PC-9 (cell line): ENCODE measurements around the gene FLYWCH1. TPM values are rescaled to one million over a fixed set of nuclear protein-coding genes. Genes with fewer than 3 reads are reported as not detected.

Source experiments
- Bru-seq: library from RNA; stranded (reverse); fragments of 400-500 nt; gene quantifications from one replicate; lab custom pipeline; 2021; lab: Mats Ljungman, UMichigan
- BruChase-seq, 2 experiments: library from RNA; stranded (reverse); fragments of 400-500 nt; gene quantifications; one replicate each; lab custom pipeline; 2021; lab: Mats Ljungman, UMichigan
- BruUV-seq: library from RNA; stranded (reverse); fragments of 400-500 nt; replicated peaks from 2 replicates; lab custom pipeline; 2021; lab: Mats Ljungman, UMichigan
- CTCF ChIA-PET: fragments of 300-600 bp; sonication (Branson Sonifier 250); formaldehyde crosslinking; loops from one replicate; lab custom pipeline; 2022; ENCODE audit warnings: antibody characterized with exemption; lab: Charles Lee
- POLR2A ChIA-PET: fragments of 300-600 bp; sonication (Branson Sonifier 250); formaldehyde crosslinking; loops from one replicate; lab custom pipeline; 2022; ENCODE audit warnings: antibody characterized with exemption; ENCODE audit not compliant: unreplicated experiment; lab: Charles Lee
- DNase-seq, 2 experiments: peaks; one replicate each; pipeline versions ENCODE4 v3.0.0 to v3.0.0-alpha.2; 2015 to 2022; ENCODE audit warnings: mixed read lengths in 1 of 2
- H2AFZ ChIP-seq: fragments of 200-600 bp; sonication (generic); 2 replicates; pipeline ENCODE4 v1.8.1; 2017; ENCODE audit warnings: antibody characterized with exemption
- H3F3A ChIP-seq: fragments of 200-600 bp; sonication (generic); 2 replicates; pipeline ENCODE4 v1.8.1; 2017; ENCODE audit warnings: antibody characterized with exemption, mild to moderate bottlenecking, low read depth; ENCODE audit not compliant: insufficient read depth
- H3K27ac ChIP-seq: fragments of 200-600 bp; sonication (generic); 2 replicates; pipeline ENCODE4 v1.6.1; 2016; ENCODE audit warnings: mixed run types
- H3K27me3 ChIP-seq: fragments of 200-600 bp; sonication (generic); 2 replicates; pipeline ENCODE4 v1.6.1; 2016; ENCODE audit warnings: low read depth, mixed run types; ENCODE audit not compliant: insufficient read depth
- H3K36me3 ChIP-seq: fragments of 200-600 bp; sonication (generic); 2 replicates; pipeline ENCODE4 v1.6.1; 2016; ENCODE audit warnings: low read depth, mixed run types
- H3K4me1 ChIP-seq: fragments of 200-600 bp; sonication (generic); replicated peaks from 2 replicates; pipeline ENCODE4 v1.6.1; 2016; ENCODE audit warnings: mixed run types; ENCODE audit not compliant: insufficient read depth
- H3K4me2 ChIP-seq: fragments of 200-600 bp; sonication (generic); 2 replicates; pipeline ENCODE4 v1.6.1; 2017; ENCODE audit warnings: mixed run types
- H3K4me3 ChIP-seq: fragments of 200-600 bp; sonication (generic); 2 replicates; pipeline ENCODE4 v1.6.1; 2016; ENCODE audit warnings: mixed run types
- H3K79me2 ChIP-seq: fragments of 200-600 bp; sonication (generic); 2 replicates; pipeline ENCODE4 v1.6.1; 2017; ENCODE audit warnings: low read depth, mixed run types
- H3K9me2 ChIP-seq: fragments of 200-600 bp; sonication (generic); 2 replicates; pipeline ENCODE4 v1.8.1; 2017; ENCODE audit warnings: mild to moderate bottlenecking; ENCODE audit not compliant: insufficient read depth
- H3K9me3 ChIP-seq: fragments of 200-600 bp; sonication (generic); 2 replicates; pipeline ENCODE4 v1.8.1; 2016; ENCODE audit warnings: low read depth; ENCODE audit not compliant: insufficient read depth
- H4K20me1 ChIP-seq: fragments of 200-600 bp; sonication (generic); 2 replicates; pipeline ENCODE4 v1.8.1; 2017; ENCODE audit not compliant: insufficient read depth
- EZH2 ChIP-seq: fragments of 200-600 bp; sonication (generic); IDR thresholded peaks from 2 replicates; pipeline ENCODE4 v1.8.0; 2017; ENCODE audit warnings: antibody characterized with exemption, low read depth
- intact Hi-C: fragments of 100-400 bp; cut with micrococcal nuclease; formaldehyde crosslinking; loops from one replicate; pipeline ENCODE4 v1.10.0; 2022; ENCODE audit not compliant: unreplicated experiment
- long read RNA-seq: library from polyadenylated mRNA; stranded (forward); transcript quantifications from one replicate; pipeline ENCODE4 v2.0.0, GENCODE V29; 2022
- total RNA-seq: library from RNA; stranded (reverse); gene quantifications from 2 replicates; pipeline ENCODE4 v1.2.3, GENCODE V29; 2021
- TF ChIP-seq, protein P1 (sequence below): fragments of 200-600 bp; sonication (generic); conservative IDR thresholded peaks from 2 replicates; pipeline ENCODE4 v1.6.1; 2017; ENCODE audit warnings: mixed run types, antibody characterized with exemption, mild to moderate bottlenecking, moderate library complexity

The FLYWCH1 gene, protein sequence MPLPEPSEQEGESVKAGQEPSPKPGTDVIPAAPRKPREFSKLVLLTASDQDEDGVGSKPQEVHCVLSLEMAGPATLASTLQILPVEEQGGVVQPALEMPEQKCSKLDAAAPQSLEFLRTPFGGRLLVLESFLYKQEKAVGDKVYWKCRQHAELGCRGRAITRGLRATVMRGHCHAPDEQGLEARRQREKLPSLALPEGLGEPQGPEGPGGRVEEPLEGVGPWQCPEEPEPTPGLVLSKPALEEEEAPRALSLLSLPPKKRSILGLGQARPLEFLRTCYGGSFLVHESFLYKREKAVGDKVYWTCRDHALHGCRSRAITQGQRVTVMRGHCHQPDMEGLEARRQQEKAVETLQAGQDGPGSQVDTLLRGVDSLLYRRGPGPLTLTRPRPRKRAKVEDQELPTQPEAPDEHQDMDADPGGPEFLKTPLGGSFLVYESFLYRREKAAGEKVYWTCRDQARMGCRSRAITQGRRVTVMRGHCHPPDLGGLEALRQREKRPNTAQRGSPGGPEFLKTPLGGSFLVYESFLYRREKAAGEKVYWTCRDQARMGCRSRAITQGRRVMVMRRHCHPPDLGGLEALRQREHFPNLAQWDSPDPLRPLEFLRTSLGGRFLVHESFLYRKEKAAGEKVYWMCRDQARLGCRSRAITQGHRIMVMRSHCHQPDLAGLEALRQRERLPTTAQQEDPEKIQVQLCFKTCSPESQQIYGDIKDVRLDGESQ
- total RNA-seq = 79.9 and 84.8 TPM in 2 replicates
- percentile 58 among the genes with signal in this experiment for Bru-seq, nascent RNA
- BruChase-seq, experiment 1, labeled RNA remaining after a 2-hour chase = percentile 58 among the genes with signal in this experiment
- BruChase-seq, experiment 2, labeled RNA remaining after a 6-hour chase = percentile 71 among the genes with signal in this experiment
- long read RNA-seq, full-length matches to known transcripts = 37 of 68 reads
- long read RNA-seq, partial matches to known transcripts = 11 of 68 reads
- long read RNA-seq, other reads (novel, unspliced or antisense) = 20 of 68 reads

DNA sequence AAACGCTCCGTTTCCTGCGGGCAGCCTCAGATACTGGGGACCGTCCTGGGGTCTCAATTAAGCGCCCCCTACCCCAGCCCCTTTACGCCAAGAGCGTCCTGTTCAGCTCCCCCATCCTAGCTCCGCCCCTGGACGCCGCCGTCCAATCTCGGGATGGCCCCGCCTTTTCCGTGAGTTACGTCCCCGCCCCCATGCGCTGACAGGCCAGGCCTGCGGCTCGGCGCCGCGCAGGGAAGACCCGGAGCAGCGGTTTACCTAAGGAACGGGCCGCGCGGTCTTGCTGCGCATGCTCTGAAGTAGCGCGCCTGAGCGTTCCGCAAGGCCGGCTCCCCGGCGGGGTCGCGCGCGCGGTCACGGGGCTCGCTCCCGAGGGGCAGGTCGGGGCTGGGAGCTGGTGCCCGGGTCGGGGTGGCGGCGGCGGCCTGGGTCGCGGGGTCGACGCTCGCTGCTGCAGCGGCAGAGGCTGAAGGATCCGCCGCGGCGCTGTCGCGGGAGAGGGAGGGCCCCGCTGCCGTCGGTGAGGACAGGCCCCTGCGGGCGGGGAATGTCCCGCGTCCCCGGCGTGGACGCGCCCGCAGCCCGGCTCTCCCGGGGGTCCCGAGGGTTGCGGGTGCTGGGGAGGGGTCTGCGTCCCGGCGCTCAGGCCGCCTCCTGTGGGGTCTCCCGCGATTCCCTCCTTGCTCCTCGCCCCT is at the start of gene FLYWCH1:
Gene FLYWCH1 (plus strand): TSS at position 294 of the 692 bp plus-strand sequence. CDS start 17,755 bp downstream, outside the sequence.
- Histone ChIP-seq H3K9me2 (no peaks in the 10 kb centered on the region), H3K4me1 (peaks cover 41% of the 10 kb centered on the region), H3K27ac (no peak within 1 kb of the TSS), H4K20me1 (no peaks in the 10 kb centered on the region; the same call in 1 of the 2 replicates), H3K27me3 (no peaks in the 10 kb centered on the region), H3K4me3 (peak within 1 kb of the TSS; percentile 83), H3F3A (peaks cover 39% of the 10 kb centered on the region; the same call in 1 of the 2 replicates), H3K36me3 (0 out of 2 replicates have a peak, but pooled peaks cover 8% of the 10 kb centered on the region), H3K9me3 (no peaks in the 10 kb centered on the region), H3K79me2 (peaks cover 8% of the 10 kb centered on the region), H3K4me2 (peak within 1 kb of the TSS; percentile 95), H2AFZ (peak within 1 kb of the TSS; percentile 93)
- CTCF ChIA-PET = interaction anchor here (1.0 kb wide), 1 partner anchor 58 kb away, joined by 3 read pairs; no protein-coding TSS in a partner anchor
- intact Hi-C loops = no loop called here
- POLR2A ChIA-PET = interaction anchor here (0.5 to 1.3 kb wide), 7 partner anchors 9 to 1234 kb away, joined by 3 to 14 read pairs (median 4); partner anchors contain the start of genes FLYWCH2 and JPT2
- DNase-seq = peak; percentile 89 to 99
- BruUV-seq = no TSS peak
- no peak for TF ChIP-seq EZH2
- TF ChIP-seq, protein P1, sequence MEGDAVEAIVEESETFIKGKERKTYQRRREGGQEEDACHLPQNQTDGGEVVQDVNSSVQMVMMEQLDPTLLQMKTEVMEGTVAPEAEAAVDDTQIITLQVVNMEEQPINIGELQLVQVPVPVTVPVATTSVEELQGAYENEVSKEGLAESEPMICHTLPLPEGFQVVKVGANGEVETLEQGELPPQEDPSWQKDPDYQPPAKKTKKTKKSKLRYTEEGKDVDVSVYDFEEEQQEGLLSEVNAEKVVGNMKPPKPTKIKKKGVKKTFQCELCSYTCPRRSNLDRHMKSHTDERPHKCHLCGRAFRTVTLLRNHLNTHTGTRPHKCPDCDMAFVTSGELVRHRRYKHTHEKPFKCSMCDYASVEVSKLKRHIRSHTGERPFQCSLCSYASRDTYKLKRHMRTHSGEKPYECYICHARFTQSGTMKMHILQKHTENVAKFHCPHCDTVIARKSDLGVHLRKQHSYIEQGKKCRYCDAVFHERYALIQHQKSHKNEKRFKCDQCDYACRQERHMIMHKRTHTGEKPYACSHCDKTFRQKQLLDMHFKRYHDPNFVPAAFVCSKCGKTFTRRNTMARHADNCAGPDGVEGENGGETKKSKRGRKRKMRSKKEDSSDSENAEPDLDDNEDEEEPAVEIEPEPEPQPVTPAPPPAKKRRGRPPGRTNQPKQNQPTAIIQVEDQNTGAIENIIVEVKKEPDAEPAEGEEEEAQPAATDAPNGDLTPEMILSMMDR = no peak

DNA sequence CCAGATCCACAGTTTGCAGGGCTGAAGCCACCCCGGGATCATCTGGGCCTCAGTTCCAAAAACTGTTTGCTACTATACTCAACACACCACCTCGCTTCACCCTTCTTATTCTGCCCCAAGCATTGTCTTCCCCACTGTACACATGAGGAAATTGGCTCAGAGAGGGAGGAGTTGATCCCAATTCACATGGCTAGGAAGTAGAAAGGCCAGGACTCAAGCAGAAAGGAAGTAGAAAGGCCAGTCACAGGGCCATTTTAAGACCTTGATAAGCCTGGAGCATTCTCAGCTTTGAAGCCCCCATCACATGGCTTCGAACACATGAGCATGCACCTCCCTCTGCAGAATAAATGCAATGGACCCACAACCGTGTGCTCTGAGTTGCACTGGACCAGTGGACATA is 46.1 kb upstream of the FLYWCH1 start:
- Histone ChIP-seq H3K79me2 (no peaks in the 10 kb centered on the region), H3K4me1 (peaks cover 5% of the 10 kb centered on the region; the same call in 1 of the 2 replicates), H3K4me2 (no peak overlapping the region), H3K27me3 (no peaks in the 10 kb centered on the region), H4K20me1 (no peaks in the 10 kb centered on the region), H3K27ac (no peak overlapping the region), H3K9me3 (no peaks in the 10 kb centered on the region), H3F3A (peaks cover 29% of the 10 kb centered on the region; the same call in 1 of the 2 replicates), H3K4me3 (no peak overlapping the region), H3K9me2 (no peaks in the 10 kb centered on the region), H2AFZ (no peak overlapping the region), H3K36me3 (no peaks in the 10 kb centered on the region)
- no peak for TF ChIP-seq EZH2
- TF ChIP-seq, protein P1 = no peak
- CTCF ChIA-PET = no interaction called here
- no TSS peak for BruUV-seq
- DNase-seq = no peak
- intact Hi-C loops = no loop called here
- POLR2A ChIA-PET = no interaction called here
